ENCODE data around the gene CCDC28B. TPM values are rescaled to one million over a fixed set of nuclear protein-coding genes. Genes with fewer than 3 reads are reported as not detected.
A peak's percentile ranks its signal among the peaks of the same experiment; 100 is the strongest.

CCDC28B gene
- total and polyA plus RNA-seq, 2 of the 13 experiments (the other 11 are each of a cell fraction or from before 2014, with no cell fraction given) = 2.6 to 3.5 TPM

DNA sequence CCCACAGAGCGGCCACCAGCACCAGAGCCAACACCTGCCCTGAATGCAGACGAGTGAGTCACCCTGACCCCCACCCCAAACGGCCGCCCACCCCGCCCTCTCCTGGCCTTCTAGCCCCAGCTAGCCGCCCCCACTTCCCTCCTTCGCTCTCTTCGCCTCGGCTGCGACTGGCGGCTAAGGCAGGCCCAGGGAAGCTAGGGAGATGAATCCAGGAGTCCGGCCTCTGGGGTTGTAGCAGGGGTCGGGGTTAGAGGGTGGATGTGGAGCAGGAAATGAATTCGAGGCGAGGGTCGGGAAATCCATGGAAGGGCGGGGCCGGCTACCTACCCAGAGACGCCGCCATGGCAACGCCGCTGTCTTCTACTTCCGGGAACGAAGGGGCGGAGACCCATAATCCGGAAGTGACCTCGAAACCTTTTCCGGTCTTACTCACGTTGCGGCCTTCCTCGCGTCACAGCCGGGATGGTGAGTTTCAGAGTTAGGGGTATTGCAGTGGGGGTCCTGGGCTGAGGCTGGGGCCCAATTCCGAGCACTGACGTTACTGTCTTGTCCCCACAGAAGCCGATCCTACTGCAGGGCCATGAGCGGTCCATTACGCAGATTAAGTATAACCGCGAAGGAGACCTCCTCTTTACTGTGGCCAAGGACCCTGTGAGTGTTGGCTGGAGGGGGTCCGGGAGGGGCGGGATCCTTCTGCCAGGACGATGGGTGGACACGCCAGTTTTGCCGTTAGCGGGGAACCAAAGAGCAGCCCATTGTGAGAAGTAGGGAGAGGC is 21.8 kb downstream of the CCDC28B start, which contains the start of the genes EIF3I and TMEM234 (continued):
- TF ChIP-seq, protein P1, sequence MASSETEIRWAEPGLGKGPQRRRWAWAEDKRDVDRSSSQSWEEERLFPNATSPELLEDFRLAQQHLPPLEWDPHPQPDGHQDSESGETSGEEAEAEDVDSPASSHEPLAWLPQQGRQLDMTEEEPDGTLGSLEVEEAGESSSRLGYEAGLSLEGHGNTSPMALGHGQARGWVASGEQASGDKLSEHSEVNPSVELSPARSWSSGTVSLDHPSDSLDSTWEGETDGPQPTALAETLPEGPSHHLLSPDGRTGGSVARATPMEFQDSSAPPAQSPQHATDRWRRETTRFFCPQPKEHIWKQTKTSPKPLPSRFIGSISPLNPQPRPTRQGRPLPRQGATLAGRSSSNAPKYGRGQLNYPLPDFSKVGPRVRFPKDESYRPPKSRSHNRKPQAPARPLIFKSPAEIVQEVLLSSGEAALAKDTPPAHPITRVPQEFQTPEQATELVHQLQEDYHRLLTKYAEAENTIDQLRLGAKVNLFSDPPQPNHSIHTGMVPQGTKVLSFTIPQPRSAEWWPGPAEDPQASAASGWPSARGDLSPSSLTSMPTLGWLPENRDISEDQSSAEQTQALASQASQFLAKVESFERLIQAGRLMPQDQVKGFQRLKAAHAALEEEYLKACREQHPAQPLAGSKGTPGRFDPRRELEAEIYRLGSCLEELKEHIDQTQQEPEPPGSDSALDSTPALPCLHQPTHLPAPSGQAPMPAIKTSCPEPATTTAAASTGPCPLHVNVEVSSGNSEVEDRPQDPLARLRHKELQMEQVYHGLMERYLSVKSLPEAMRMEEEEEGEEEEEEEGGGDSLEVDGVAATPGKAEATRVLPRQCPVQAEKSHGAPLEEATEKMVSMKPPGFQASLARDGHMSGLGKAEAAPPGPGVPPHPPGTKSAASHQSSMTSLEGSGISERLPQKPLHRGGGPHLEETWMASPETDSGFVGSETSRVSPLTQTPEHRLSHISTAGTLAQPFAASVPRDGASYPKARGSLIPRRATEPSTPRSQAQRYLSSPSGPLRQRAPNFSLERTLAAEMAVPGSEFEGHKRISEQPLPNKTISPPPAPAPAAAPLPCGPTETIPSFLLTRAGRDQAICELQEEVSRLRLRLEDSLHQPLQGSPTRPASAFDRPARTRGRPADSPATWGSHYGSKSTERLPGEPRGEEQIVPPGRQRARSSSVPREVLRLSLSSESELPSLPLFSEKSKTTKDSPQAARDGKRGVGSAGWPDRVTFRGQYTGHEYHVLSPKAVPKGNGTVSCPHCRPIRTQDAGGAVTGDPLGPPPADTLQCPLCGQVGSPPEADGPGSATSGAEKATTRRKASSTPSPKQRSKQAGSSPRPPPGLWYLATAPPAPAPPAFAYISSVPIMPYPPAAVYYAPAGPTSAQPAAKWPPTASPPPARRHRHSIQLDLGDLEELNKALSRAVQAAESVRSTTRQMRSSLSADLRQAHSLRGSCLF (CRISPR knock-in tag; IDR thresholded peaks at IDR 0.05; ENCODE audit: borderline replicate concordance) = no peak
- TF ChIP-seq PAXIP1 (CRISPR knock-in tag; conservative IDR thresholded peaks at IDR 0.05) (peak; percentile 35; the same call in 1 of the 2 replicates), TFE3 (CRISPR knock-in tag; IDR thresholded peaks at IDR 0.05) (0 out of 2 replicates have a peak, but pooled peaks have one; percentile 14), ZNF18 (CRISPR knock-in tag; IDR thresholded peaks at IDR 0.05; ENCODE audit: insufficient replicate concordance) (peak; percentile 59)
- TF ChIP-seq, protein P2, sequence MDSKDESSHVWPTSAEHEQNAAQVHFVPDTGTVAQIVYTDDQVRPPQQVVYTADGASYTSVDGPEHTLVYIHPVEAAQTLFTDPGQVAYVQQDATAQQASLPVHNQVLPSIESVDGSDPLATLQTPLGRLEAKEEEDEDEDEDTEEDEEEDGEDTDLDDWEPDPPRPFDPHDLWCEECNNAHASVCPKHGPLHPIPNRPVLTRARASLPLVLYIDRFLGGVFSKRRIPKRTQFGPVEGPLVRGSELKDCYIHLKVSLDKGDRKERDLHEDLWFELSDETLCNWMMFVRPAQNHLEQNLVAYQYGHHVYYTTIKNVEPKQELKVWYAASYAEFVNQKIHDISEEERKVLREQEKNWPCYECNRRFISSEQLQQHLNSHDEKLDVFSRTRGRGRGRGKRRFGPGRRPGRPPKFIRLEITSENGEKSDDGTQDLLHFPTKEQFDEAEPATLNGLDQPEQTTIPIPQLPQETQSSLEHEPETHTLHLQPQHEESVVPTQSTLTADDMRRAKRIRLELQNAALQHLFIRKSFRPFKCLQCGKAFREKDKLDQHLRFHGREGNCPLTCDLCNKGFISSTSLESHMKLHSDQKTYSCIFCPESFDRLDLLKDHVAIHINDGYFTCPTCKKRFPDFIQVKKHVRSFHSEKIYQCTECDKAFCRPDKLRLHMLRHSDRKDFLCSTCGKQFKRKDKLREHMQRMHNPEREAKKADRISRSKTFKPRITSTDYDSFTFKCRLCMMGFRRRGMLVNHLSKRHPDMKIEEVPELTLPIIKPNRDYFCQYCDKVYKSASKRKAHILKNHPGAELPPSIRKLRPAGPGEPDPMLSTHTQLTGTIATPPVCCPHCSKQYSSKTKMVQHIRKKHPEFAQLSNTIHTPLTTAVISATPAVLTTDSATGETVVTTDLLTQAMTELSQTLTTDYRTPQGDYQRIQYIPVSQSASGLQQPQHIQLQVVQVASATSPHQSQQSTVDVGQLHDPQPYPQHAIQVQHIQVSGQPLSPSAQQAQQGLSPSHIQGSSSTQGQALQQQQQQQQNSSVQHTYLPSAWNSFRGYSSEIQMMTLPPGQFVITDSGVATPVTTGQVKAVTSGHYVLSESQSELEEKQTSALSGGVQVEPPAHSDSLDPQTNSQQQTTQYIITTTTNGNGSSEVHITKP (CRISPR knock-in tag; IDR thresholded peaks at IDR 0.05; ENCODE audit: low read depth) = peak; percentile 23; the same call in 1 of the 2 replicates
- TF ChIP-seq, protein P3, sequence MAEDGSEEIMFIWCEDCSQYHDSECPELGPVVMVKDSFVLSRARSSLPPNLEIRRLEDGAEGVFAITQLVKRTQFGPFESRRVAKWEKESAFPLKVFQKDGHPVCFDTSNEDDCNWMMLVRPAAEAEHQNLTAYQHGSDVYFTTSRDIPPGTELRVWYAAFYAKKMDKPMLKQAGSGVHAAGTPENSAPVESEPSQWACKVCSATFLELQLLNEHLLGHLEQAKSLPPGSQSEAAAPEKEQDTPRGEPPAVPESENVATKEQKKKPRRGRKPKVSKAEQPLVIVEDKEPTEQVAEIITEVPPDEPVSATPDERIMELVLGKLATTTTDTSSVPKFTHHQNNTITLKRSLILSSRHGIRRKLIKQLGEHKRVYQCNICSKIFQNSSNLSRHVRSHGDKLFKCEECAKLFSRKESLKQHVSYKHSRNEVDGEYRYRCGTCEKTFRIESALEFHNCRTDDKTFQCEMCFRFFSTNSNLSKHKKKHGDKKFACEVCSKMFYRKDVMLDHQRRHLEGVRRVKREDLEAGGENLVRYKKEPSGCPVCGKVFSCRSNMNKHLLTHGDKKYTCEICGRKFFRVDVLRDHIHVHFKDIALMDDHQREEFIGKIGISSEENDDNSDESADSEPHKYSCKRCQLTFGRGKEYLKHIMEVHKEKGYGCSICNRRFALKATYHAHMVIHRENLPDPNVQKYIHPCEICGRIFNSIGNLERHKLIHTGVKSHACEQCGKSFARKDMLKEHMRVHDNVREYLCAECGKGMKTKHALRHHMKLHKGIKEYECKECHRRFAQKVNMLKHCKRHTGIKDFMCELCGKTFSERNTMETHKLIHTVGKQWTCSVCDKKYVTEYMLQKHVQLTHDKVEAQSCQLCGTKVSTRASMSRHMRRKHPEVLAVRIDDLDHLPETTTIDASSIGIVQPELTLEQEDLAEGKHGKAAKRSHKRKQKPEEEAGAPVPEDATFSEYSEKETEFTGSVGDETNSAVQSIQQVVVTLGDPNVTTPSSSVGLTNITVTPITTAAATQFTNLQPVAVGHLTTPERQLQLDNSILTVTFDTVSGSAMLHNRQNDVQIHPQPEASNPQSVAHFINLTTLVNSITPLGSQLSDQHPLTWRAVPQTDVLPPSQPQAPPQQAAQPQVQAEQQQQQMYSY (CRISPR knock-in tag; IDR thresholded peaks at IDR 0.05) = 0 out of 2 replicates have a peak, but pooled peaks have one; percentile 2
